Measurements from ENCODE around the gene CBLN2. TPM values are rescaled to one million over a fixed set of nuclear protein-coding genes. Genes with fewer than 3 reads are reported as not detected.
A peak's percentile ranks its signal among the peaks of the same experiment; 100 is the strongest.

CBLN2 gene
- total RNA-seq, result 1 to 10 TPM in 1 of 9 donors, not detected in 8; 3.7 TPM
- under 1 TPM in 1 of 2 donors, not detected in 1; 0.08 TPM for polyA plus RNA-seq
- long read RNA-seq, donor 1, result 0 reads
- long read RNA-seq, donor 2, result 0 reads
- long read RNA-seq, donor 3, result 0 reads

DNA sequence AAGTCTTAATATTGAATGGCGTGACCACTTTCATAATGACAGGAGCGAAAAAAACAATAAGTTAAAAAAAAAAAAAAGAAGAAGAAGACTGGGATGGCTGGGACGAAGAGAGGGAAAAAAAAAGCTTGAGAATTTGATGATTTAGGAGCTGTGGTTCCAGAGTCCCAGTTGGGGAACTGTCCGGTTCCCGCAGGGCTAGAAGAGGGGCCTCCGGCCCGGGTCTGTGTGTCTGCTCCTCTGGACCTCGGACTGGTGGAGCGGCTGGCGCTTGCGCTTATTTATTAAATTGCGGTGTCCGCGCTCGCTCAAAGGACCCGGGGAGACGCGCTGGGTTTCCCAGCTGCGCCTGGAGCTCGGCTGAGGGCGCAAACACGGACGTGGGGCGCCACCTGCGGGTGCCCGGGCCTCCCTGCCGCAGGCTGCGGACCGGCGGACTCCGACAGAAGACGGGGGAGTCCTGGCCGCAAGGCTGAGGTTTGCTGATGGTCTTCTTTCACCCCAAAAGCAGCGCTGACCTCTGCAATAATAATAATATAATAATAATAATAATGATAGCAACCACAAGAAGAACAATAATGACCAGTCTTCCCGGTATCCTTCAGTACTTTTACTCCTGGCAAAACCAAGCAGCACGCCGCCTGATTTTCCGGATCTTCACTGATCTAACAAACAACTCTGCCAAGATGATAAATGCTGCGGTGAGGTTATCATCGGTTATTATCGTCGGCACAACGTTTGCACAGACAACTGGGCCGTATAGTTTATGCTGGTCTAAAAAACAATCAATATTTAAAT is at the start of gene CBLN2:
Gene CBLN2 (minus strand): TSS at position 251 of the 795 bp plus-strand sequence. CDS start 2,182 bp downstream, outside the sequence.
- DNase-seq, result peak in 2 of 5 donors; percentile 22 to 64
- intact Hi-C loops (cut with DNase I), result loop anchor here in 4 of 10 donors (10.0 kb wide), 1 partner anchor 1609 kb away; no protein-coding TSS in a partner anchor
- no peaks in the 10 kb centered on the region for H3K36me3 ChIP-seq
- WGBS, 4 donors, result 4 to 7% (median 5%) methylated on average over 33 to 44 of the region's 44 CpGs
- peak within 1 kb of the TSS in 9 of 12 donors; percentile 5 to 45 (median 23) for H3K4me3 ChIP-seq
- peak in 3 of 4 donors; percentile 65 to 78 (median 72) for ATAC-seq
- TF ChIP-seq POLR2A (IDR thresholded peaks at IDR 0.05), result no peak
- TF ChIP-seq, protein P1, sequence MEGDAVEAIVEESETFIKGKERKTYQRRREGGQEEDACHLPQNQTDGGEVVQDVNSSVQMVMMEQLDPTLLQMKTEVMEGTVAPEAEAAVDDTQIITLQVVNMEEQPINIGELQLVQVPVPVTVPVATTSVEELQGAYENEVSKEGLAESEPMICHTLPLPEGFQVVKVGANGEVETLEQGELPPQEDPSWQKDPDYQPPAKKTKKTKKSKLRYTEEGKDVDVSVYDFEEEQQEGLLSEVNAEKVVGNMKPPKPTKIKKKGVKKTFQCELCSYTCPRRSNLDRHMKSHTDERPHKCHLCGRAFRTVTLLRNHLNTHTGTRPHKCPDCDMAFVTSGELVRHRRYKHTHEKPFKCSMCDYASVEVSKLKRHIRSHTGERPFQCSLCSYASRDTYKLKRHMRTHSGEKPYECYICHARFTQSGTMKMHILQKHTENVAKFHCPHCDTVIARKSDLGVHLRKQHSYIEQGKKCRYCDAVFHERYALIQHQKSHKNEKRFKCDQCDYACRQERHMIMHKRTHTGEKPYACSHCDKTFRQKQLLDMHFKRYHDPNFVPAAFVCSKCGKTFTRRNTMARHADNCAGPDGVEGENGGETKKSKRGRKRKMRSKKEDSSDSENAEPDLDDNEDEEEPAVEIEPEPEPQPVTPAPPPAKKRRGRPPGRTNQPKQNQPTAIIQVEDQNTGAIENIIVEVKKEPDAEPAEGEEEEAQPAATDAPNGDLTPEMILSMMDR (IDR thresholded peaks at IDR 0.05), result peak in 11 of 12 donors; percentile 23 to 66 (median 47)
- H3K27me3 ChIP-seq, result peaks cover 7 to 73% (median 29%) of the 10 kb centered on the region in 9 donors
- peaks cover 0 to 26% (median 0%) of the 10 kb centered on the region in 12 donors for H3K4me1 ChIP-seq
- H3K9me3 ChIP-seq, result no peaks in the 10 kb centered on the region
- no peak within 1 kb of the TSS for H3K27ac ChIP-seq

DNA sequence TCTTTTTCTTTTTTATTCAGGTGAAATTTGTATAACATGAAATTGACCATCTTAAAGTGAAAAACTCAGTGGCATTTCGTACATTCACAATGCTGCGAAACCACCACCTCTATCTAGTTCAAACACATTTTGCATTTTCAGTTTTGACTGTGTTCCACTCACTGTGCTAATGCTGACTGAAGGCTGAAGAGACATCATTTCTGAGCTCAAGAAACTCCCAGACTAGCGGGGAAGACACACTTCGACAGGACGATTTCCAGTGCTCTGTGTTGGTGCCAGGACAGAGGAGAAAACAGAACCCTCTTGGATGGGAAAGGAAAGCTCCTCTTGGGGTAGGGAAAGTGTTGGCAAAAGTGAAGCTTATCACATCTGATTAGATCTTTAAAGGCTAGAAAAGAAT is 44.2 kb upstream of the CBLN2 start:
- Histone ChIP-seq H3K4me3 (no peak overlapping the region), H3K27me3 (no peaks in the 10 kb centered on the region), H3K36me3 (no peaks in the 10 kb centered on the region), H3K9me3 (peaks cover 0 to 7% (median 0%) of the 10 kb centered on the region in 12 donors), H3K4me1 (no peaks in the 10 kb centered on the region), H3K27ac (no peak overlapping the region)
- DNase-seq (no peak), ATAC-seq (no peak)
- TF ChIP-seq POLR2A (IDR thresholded peaks at IDR 0.05), result no peak
- TF ChIP-seq, protein P1 (IDR thresholded peaks at IDR 0.05), result no peak
- WGBS, 4 donors, result 50 to 68% (median 58%) methylated on average over 5 of the region's 5 CpGs
- intact Hi-C loops (cut with DNase I), result no loop called here

DNA sequence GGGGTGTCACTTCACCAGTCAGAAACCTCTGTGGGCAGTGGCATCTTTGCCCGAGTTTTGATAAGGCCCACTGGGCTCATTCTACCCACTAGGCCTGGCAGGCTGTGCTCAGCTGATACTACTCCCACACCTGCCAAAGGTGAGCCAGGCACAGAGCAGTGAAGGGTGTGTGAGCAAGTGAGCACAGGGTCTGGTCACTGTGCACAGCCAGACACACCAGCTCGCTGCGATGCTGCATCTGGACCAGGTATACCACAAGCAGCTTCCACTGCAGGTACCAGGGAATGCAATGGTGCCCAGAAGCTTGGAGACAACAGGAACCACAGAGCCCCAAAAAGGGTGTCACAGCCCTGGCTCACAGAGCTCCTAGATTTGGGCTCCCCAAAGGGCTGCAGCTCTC is 40.6 kb upstream of the CBLN2 start:
- Histone ChIP-seq H3K4me1 (no peaks in the 10 kb centered on the region), H3K9me3 (no peaks in the 10 kb centered on the region), H3K36me3 (no peaks in the 10 kb centered on the region), H3K4me3 (no peak overlapping the region), H3K27me3 (no peaks in the 10 kb centered on the region), H3K27ac (no peak overlapping the region)
- DNase-seq (no peak), ATAC-seq (no peak)
- no peak for TF ChIP-seq POLR2A (IDR thresholded peaks at IDR 0.05)
- TF ChIP-seq, protein P1 (IDR thresholded peaks at IDR 0.05), result no peak
- 77 to 89% (median 85%) methylated on average over 3 of the region's 3 CpGs for WGBS, 4 donors
- intact Hi-C loops (cut with DNase I), result no loop called here

DNA sequence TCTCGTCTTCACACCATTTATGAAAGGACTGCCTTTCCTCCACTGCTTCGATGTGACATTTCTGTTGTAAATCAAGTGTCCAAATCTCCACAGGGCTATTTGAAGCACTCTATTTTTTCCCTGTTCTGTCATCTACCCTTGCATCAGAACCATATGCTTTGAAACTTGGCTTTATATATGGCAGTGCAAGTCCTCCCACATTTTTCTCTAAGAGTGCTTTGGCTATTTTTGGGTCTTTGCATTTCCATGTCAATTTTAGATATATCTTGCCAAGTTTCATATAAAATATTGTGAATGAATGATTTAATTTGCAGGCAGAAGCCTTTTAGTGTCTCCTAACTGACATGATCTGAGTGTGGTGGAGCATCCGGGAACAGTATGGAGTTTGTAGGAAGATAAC is 37.8 kb upstream of the CBLN2 start:
- Histone ChIP-seq H3K27ac (no peak overlapping the region), H3K36me3 (no peaks in the 10 kb centered on the region), H3K4me1 (no peaks in the 10 kb centered on the region), H3K27me3 (no peaks in the 10 kb centered on the region), H3K9me3 (no peaks in the 10 kb centered on the region), H3K4me3 (no peak overlapping the region)
- no peak for TF ChIP-seq POLR2A (IDR thresholded peaks at IDR 0.05)
- TF ChIP-seq, protein P1 (IDR thresholded peaks at IDR 0.05), result no peak
- ATAC-seq, result no peak
- intact Hi-C loops (cut with DNase I), result no loop called here
- 59 to 71% (median 63%) methylated on average over 3 of the region's 3 CpGs for WGBS, 4 donors
- no peak for DNase-seq
